Measurements from ENCODE around the gene EPB41L4B.

DNA sequence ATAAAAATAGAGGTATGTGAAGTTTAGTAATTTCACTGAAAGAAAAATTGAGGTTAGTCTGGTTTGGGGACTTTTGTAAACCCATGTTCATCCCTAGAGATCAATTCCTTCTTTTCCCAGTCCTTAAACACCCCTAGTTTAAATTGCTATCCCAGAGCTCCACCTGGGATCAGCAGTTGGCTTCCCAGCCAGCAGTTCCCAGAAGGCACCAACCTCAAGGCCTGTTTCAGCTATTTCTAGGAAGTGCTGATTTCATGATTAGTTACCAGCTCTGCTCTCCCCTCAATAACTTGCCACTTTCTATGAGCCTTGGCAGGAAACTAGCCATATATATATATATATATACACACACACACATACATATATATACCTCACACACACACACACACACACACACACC lies 30.5 kb downstream of the EPB41L4B start:
- TF ChIP-seq, protein P1, sequence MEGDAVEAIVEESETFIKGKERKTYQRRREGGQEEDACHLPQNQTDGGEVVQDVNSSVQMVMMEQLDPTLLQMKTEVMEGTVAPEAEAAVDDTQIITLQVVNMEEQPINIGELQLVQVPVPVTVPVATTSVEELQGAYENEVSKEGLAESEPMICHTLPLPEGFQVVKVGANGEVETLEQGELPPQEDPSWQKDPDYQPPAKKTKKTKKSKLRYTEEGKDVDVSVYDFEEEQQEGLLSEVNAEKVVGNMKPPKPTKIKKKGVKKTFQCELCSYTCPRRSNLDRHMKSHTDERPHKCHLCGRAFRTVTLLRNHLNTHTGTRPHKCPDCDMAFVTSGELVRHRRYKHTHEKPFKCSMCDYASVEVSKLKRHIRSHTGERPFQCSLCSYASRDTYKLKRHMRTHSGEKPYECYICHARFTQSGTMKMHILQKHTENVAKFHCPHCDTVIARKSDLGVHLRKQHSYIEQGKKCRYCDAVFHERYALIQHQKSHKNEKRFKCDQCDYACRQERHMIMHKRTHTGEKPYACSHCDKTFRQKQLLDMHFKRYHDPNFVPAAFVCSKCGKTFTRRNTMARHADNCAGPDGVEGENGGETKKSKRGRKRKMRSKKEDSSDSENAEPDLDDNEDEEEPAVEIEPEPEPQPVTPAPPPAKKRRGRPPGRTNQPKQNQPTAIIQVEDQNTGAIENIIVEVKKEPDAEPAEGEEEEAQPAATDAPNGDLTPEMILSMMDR (IDR thresholded peaks at IDR 0.05), result no peak
- no peak for TF ChIP-seq POLR2A (IDR thresholded peaks at IDR 0.05)
